HG03521 (cell line): Measurements from ENCODE around the gene OR13C9.
"Not testable (repeated sequence)": the region's sequence is repeated elsewhere in the genome, so short reads cannot be mapped to it uniquely, and the experiment has no call there.

Source experiments
- ATAC-seq: cut with Tn5 transposase; IDR thresholded peaks from one replicate; pipeline ENCODE4 v1.9.1; 2021; ENCODE audit warnings: mild to moderate bottlenecking, moderate library complexity; ENCODE audit not compliant: unreplicated experiment

The OR13C9 gene

GRCh38 chr9:104618104-104618503 lies at the start of gene OR13C9:
OR13C9 (minus strand) TSS chr9:104618204; CDS start chr9:104618204, 0 bp downstream.
- ATAC-seq = no peak

DNA sequence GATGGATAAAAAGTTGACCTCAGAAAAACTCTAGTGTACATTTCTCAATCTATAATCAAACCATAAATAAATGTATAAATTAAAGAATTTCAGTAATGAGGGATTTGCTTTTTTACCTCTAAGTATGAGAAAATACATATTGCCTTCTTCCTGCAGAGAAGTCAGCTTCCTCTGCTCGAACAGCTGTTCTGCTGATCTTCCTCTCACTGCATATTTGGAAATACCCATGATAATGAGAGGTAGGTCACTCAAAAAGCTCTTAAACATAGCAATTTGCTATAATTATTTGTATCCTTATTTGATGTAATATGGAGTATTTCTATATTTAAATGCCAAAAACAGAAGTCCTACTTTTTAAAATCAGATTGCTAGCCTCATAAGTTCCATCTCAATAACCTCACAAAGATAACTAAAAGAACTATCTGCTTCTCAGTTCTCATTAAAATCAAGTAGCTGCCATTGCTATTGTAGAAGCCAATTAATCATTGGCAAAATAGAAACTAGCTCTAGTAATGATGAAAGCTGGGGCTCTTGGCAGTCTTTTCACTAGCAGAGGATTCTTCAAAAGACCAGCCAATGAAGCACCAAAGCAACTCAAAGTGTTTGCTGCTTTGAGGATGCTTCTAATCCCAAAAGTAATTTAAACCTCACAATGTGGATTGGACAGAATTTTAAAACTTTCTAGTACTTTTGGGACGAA lies 40.6 kb upstream of the OR13C9 start:
- ATAC-seq = no peak

- no peak for ATAC-seq
Observed at GRCh38 chr9:104635456-104635855, 17.5 kb upstream of the OR13C9 start.

GRCh38 chr9:104633976-104634520 lies 16.0 kb upstream of the OR13C9 start:
- no peak for ATAC-seq

DNA sequence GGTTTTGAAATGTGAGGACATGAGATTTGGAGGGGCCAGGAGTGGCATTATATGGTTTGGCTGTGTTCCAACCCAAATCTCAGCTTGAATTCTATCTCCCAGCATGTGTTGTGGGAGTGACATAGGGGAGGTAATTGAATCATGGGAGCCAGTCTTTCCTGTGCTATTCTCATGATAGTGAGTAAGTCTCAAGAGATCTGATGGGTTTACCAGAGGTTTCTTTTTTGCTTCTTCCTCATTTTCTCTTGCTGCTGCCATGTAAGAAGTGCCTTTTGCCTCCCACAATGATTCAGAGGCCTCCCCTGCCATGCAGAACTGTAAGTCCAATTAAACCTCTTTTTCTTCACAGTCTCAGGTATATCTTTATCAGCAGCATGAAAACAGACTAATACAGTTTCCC lies 8.0 kb upstream of the OR13C9 start:
- not testable (repeated sequence) for ATAC-seq

DNA sequence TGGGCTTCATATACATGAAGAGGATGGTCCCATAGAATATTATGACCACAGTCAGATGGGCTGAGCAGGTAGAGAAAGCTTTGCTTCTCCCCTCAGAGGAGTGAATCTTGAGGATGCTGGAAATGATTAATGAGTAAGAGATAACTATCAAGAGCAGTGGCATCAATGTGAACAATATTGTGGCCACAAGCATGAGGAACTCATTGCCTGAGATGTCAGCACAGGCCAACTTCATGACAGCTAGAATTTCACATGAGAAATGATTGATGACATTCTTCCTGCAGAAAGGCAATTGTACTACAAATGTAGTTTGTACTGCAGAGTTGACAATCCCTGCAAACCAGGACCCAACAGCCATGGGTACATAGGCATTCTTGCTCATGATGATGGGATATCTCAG lies 586 bp downstream of the OR13C9 start:
- no peak for ATAC-seq

- no peak for ATAC-seq
Observed at GRCh38 chr9:104611213-104611612, 6.8 kb downstream of the OR13C9 start.

DNA sequence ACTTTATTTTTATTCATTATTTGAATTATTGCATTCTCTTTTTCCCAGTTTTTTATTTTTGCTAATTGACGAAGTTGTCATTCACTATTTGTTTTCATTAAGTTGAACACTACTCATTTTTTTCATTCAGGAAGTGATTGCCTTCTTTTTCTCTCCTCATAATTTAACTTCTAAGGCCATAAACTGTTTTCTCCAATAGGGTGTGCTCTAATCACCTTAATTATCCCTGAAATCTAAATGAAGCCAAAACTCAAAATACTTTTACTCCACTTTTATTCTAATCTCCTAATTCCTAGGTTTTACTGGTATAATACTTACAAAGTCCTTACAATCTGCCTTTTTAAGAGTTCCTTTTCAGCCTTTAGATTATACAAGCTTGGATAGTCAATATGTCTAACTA lies 9.7 kb downstream of the OR13C9 start:
- ATAC-seq = no peak

DNA sequence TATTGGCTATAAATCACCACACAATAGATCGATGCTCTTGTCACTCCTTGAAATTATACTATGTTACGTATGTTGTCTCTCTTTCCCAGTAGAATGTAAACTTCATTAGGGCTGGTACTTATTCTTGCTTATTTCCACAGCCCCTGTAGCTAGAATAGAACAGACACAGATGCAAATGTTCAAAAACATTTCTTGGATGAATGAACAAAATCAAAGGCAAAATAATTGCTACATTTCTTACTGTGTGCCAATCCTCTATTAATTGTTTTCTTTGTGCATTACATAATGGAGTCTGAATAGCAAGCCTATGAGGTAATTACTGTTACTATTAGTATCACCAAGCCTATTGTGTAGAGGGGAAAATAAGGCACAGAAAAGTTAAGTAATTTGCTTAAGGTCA lies 11.9 kb downstream of the OR13C9 start:
- ATAC-seq = no peak

DNA sequence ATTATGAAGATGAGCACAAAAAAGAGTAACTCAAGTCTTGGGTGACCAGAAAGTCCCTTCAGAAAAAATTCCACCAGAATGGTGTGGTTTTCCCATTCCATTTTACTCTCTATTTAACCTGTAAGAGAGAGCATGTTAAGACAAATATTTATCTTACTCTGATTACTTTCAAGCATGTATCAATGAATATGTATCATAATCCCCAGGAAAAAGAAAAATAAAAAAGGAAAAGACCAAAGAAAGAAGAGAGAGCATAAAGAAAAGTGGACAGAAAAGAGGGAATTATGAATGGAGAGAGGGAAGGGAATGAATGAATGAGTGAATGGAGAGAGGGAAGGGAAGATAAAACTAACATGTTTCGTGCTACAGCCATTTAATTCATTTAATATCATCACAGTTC lies 12.5 kb downstream of the OR13C9 start, which contains the start of gene OR13C2:
OR13C2 (minus strand) TSS at position 101 of the 400 bp plus-strand sequence; CDS start at position 101, 0 bp downstream.
- ATAC-seq = not testable (repeated sequence)

GRCh38 chr9:104604801-104605200 lies 13.2 kb downstream of the OR13C9 start:
- ATAC-seq = no peak

GRCh38 chr9:104599313-104599712 lies 18.7 kb downstream of the OR13C9 start, which contains the start of gene OR13C5:
OR13C5 (minus strand) TSS chr9:104599413; CDS start chr9:104599413, 0 bp downstream.
- ATAC-seq = not testable (repeated sequence)

GRCh38 chr9:104598749-104599148 lies 19.3 kb downstream of the OR13C9 start:
- ATAC-seq = not testable (repeated sequence)

DNA sequence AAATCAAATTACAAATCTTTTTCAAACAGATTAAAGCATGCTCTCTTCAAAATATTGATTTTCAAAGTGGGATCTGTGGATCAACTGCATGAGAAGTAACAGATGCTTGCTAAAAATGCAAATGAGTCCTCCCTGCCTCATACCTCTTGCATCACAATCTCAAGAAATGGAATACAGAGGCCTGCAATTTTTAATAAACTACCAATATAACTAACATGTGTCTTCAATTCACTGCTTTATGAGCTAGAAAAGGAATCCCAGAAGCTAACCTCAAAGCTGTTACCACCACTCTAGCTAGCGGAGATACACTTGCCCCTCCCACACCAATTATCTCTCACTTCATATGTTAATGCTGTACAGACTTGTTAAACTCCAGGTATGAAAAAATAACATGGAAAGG lies 28.4 kb downstream of the OR13C9 start:
- ATAC-seq = no peak

DNA sequence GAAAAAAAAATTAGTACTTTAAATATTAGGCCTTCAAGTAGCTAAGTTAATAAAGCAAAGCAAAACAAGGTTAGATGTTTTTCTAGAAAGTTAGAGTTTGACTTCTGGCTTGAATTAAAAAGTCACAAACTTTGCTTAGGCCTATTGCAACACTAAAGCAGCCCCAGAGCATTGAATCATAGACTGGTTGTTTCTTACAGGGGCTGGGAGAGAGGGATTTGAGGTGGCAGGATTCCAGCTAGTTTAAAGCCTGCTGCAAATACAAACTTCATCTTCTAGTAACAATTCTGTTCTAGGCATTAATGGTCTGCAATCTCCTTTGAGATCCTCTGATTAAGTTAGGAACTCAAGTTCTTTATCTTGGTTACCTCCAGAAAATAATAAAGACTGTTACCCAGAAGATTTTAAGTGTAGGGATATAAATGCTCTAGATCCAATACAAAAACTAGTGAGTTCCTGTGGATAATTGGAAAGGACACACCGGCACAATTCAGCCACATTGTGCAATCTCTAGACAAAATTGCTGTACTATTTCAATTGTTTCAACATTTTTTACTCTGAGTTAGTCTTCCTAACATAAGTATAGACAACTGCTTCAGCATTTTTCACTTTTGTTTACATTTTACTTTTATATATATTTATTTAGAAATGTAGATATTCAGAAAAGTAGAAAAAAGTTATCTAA lies 31.4 kb downstream of the OR13C9 start:
- no peak for ATAC-seq

DNA sequence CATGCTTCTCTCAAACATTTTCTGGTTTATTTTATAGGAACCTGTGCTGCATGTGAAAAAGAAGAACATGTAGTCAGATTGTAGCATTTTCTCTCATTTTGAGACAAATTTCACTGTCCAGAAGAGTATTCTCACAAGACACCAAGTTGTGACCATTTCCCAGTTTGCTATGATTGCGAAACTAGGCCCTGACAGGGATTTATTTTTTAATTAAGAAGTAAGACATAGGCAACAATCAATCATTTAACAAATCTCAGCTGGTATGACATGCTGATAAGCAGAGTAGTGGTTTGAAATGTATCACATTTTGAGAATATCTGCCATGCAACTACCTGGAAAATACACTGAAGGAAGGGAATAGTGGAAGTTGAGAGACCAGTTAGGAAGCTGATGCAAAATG lies 37.4 kb downstream of the OR13C9 start:
- ATAC-seq = no peak

GRCh38 chr9:104577263-104577662 lies 40.7 kb downstream of the OR13C9 start:
- ATAC-seq = no peak

- no peak for ATAC-seq
Observed at GRCh38 chr9:104575456-104575855, 42.5 kb downstream of the OR13C9 start.

- ATAC-seq = no peak
Observed at GRCh38 chr9:104572612-104573011, 45.4 kb downstream of the OR13C9 start.

GRCh38 chr9:104568868-104569267 lies 49.1 kb downstream of the OR13C9 start, which contains the start of gene OR13C8:
OR13C8 (plus strand) TSS chr9:104569168; CDS start chr9:104569168, 0 bp downstream.
- no peak for ATAC-seq
